NCI-H510A treated with DMSO at 0.1 percent for 48 hours (cell line): ENCODE measurements around the gene KDM4B.

Experiments used
- DNase-seq: peaks from one replicate; lab custom pipeline; 2025; lab: John Stamatoyannopoulos, UW

The KDM4B gene

DNA sequence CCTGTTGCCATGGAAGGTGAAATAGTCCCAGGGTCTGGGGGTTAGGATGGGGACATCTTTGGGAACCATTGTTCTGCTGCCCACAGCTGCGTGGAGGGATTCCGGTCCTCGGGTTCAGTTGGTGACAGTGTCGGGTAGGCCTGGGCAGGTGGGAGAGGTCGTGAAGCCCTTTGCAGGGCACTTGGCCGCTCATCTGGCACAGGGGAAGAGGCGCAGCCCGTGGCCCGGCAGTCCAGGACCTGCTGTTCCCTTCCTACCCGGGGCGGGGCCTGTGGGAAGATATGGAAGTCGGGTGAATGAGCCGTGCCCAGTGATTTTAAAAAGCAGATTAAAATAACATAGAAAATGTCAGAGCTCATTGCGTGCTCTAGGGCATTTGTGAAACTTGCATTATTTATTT, 44.8 kb downstream of the KDM4B start:
- no peak for DNase-seq

- DNase-seq = no peak
Measured at GRCh38 chr19:5014941-5015340, 46.0 kb downstream of the KDM4B start.

DNA sequence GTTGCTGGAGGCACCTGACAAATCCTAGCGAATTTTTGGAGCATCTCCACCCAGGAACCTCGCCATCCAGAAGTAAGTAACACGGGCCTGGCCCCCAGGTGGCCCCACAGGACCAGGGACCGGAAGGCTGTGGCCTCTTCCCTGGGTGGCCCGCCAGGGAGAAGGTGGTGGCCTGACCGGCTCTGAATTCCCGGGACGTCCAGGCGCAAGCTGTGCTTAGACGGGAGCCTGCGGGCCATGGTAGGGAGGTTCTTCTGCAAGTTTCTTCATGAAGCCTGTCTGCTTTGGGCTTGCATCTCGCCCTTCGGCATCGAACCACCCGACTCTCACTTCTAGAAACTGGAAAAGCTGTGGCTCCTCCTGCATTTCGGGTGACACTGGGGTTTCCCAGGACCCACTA, 47.4 kb downstream of the KDM4B start:
- DNase-seq = no peak

DNA sequence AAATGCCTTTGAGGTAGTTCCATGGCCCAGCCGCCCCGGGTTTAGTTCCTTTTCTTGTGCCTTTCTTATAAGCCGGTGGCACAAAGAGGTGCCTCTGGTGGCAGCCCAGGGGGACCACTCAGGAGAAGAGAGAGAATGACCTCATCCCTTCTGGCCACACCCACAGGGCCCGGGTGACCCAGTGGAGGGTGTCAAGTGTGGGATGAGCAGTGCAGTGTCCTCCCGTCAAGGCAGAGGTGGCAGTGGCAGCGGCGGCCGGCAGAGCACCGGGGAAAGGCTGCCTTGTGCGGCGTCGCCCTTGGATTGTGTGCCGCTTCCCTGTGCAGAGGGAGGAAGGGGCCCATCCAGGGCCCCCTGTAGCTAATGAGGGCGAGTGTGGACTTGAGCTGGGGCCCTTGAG, 47.9 kb downstream of the KDM4B start:
- DNase-seq = no peak

DNA sequence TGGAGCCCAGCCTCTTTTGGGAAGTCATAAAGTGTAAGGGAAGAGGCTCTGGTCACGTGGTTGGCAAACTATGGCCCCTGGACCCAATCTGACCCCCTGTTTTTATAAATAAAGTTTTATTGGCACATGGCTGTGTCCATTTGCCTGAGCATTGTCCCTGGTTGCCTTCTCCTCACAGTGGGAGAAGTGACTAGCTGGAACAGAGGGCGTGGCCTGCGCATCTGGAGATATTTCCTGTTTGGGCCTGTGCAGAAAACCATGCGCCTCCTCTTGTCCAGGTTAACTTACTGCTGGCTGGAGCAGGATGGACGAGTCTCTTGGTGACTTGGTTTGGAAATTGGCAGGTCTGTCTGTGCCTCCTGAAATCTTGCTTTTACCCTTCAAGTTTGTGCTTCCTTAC, 48.3 kb downstream of the KDM4B start:
- no peak for DNase-seq

GRCh38 chr19:5018224-5019015, 49.5 kb downstream of the KDM4B start:
- DNase-seq = no peak

DNA sequence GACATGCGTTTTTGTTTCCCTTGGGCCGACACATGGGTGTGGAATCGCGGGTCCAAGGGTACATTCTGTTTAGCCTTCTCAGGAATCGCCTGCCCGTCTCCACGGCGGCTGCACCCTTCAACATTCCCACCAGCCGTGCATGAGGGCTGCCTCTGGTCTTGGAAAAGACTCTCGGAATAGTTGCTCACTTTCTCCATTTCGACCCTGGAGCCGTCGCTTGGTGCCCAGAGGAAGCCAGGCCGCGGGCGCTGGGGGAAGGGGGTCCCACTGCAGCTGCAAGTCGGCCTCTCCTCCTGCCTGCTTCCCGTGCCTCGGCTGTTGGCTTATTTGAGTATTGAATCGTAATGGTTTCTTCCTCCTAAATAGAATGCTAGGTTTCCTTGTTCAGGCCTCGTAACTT, 51.5 kb downstream of the KDM4B start:
- no peak for DNase-seq

GRCh38 chr19:5021046-5021445, 52.1 kb downstream of the KDM4B start:
- DNase-seq = no peak

DNA sequence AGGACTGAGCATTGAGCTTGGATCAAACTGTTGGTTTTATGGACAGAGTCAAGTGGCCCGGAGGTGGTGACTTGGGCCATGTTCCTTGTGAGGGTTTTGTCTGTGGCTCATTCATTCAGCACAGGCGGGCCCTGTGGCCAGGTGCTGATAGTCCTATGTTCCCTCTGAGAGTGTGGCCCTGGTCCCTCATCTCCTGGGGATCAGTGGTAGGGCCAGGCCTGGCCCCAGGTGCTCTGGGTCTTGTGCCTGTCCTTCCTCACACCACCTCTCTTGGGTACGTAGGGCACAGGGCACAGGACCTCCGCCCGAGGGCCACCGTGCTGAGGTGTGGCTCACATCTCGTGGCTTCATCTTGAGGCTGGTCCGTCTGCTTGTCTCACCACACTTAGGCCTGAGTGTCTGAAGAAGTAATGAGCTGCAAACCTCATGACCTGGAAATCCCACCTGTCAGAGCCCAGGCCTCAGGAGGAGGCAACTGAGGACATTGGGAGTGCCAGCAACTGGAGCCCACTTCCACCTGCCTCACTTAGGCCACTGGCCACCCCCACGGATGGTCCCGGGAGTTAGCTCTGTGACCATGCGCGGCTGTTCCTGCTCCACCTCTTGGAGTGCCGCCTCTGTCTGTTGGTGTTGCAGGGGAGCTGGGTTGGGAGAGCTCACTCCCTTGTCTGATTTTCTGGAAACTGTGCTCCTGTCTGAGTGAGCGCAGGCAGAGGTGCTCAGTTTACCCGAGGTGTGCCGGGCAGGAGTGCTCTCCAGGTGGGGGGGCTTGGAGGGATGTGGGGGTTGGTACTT, 53.4 kb downstream of the KDM4B start:
- DNase-seq = no peak

DNA sequence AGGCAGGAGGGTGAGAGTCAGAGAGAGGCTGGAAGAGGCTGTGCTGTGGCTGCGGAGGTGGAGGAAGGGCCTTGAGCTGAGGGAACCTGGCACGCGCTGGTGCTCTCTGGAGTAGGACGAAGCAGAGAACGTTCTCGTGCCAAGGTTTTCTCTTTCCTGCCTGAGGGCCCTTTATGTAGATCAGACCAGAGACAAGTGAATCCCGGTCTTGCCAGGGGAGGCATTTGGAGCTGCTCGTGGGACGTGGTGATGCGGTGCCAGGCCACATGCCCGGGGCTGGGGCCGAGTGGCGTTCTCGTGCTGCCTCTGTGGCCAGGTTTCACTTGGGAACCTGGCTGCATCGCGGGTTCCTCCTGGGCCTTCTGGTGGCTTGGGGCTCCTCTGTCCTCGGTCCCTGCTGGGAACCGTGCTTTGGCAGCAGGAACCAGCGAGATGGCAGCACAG, 54.2 kb downstream of the KDM4B start:
- DNase-seq = no peak

GRCh38 chr19:5024282-5024681, 55.4 kb downstream of the KDM4B start:
- no peak for DNase-seq

DNA sequence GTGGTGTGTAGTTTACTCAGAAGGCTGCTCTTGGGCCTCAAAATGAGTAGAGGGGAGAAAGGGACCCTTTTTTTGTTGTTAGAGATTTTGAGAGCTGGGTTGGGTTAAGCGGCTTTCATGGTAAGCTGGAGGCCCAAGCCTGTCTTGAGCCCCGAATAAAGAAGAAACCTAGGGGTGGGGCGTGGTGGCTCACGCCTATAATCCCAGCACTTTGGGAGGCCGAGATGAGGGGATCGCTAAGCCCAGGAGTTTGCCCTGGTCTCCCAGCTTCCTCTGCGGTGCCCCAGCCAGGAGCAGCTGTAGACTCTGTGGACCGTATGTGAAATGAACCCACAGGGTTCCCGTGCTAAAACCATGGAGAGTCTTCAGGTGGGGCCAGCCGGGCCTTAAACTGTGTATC, 56.1 kb downstream of the KDM4B start:
- DNase-seq = no peak

GRCh38 chr19:5026706-5027273, 57.9 kb downstream of the KDM4B start:
- DNase-seq = no peak

GRCh38 chr19:5028229-5028886, 59.4 kb downstream of the KDM4B start:
- DNase-seq = no peak

DNA sequence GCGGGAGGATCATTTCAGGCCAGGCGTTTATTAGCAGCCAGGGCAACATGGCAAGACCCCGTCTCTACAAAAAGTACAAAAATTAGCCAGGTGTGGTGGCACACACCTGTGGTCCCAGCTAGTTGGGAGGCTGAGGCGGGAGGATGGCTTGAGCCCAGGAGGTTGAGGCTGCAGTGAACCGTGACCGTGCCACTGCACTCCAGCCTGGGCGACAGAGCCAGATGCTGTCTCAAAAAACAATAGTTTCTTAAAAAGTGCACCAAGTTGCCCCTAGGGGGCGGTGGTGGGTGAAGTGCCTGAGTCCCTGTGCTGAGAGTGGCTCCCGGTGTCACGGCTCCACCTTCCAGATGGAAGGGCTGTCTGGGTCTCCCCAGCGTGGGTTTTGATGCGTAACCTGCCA, 60.7 kb downstream of the KDM4B start:
- peak; percentile 73 for DNase-seq

GRCh38 chr19:5030136-5030820, 61.4 kb downstream of the KDM4B start:
- no peak for DNase-seq

DNA sequence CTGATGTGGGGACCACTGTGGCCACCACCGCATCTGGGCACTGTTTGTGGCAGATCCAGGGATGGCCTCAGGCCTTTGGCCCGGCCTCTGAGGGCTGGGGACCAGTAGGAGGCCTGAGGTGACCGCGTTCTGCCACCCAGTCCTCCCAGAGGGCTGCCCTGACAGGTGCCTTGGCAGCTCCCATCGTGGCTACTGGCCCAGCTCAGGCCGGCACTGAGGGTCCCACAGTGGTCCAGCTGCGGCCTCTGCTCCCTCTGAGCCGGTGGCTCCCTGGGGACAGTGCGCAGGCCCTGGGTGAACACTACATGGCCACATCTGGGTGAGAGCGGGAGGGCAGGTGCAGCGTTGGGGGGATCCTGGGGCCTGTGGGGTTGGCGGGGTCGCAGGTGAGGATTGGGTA, 61.9 kb downstream of the KDM4B start:
- no peak for DNase-seq

- DNase-seq = peak; percentile 71
Measured at GRCh38 chr19:5031231-5032100, 62.6 kb downstream of the KDM4B start.

DNA sequence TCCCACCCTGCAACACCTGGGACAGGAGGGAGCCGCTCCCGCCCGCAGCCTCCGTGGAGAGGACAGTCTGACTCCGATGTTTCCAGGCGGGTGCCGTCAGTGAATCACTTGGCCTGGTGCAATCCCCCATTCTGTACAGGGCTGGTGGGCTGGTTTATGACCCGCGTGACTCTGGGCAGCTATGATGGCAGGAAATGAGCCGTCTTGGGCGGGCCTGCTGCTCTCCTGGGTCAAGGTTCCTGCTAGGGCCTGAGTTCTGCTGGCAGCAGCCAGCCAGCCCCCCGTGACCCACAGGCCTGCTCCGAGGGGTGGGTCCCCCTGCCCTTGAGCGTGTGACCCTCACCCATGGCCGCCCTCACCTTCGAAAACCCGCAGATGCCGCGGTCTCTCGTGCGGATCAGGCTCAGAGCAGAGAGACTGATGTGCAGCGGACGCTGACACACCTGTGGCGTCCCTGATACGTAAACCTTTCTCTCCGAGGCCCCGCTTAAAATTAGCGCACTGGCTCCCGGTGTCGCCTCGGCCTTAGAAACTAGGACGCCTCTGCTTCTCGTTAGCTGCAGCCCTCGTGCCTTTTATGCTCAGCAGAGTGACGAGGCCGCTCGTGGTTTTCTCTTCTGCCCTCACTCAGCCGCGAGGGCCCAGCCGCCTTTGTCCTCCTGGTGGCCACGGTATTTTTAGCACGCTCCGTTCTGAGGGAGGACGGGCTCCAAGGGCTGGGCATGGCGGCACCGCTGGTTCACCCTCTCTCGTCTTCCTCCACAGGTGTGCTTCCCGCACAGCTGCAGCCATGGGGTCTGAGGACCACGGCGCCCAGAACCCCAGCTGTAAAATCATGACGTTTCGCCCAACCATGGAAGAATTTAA, 63.4 kb downstream of the KDM4B start:
- no peak for DNase-seq
